Fibroblast of pulmonary artery (primary cell): ENCODE data around the gene PAQR8.

Experiments used
- DNase-seq: peaks from one replicate; pipeline ENCODE4 v3.0.0-alpha.2; 2010; ENCODE audit warnings: low read depth
- H3K4me3 ChIP-seq: replicated peaks from 2 replicates; pipeline ENCODE4 v1.5.1; 2011; ENCODE audit warnings: low read depth, mild to moderate bottlenecking, control low read depth, low read length, moderate library complexity
- TF ChIP-seq, protein P1 (sequence below): IDR thresholded peaks from 2 replicates; pipeline ENCODE4 v1.5.1; 2011; ENCODE audit warnings: mild to moderate bottlenecking, control low read depth, low read length, inconsistent platforms; ENCODE audit errors: missing control alignments

Gene PAQR8

DNA sequence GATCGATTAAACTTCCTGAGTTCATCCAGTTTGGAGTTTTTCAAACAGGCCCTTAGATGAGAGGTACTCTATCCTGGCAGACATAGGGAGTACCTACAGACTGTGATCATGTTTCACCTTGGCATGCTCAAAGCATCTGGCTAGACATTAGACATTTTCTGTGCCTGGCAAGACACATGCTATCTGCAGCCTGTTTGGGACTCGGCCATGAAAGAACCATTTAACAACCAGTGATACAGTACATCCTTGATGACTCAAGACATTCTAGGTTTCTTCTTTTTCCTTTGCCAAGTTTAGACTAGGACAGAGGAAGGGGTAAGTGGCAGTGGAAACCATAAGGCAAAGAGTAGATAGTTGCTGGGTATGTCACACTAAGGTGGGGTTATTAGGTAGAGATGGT, 15.4 kb upstream of the PAQR8 start:
- H3K4me3 ChIP-seq, result no peak overlapping the region
- TF ChIP-seq, protein P1, sequence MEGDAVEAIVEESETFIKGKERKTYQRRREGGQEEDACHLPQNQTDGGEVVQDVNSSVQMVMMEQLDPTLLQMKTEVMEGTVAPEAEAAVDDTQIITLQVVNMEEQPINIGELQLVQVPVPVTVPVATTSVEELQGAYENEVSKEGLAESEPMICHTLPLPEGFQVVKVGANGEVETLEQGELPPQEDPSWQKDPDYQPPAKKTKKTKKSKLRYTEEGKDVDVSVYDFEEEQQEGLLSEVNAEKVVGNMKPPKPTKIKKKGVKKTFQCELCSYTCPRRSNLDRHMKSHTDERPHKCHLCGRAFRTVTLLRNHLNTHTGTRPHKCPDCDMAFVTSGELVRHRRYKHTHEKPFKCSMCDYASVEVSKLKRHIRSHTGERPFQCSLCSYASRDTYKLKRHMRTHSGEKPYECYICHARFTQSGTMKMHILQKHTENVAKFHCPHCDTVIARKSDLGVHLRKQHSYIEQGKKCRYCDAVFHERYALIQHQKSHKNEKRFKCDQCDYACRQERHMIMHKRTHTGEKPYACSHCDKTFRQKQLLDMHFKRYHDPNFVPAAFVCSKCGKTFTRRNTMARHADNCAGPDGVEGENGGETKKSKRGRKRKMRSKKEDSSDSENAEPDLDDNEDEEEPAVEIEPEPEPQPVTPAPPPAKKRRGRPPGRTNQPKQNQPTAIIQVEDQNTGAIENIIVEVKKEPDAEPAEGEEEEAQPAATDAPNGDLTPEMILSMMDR, result no peak
- no peak for DNase-seq

DNA sequence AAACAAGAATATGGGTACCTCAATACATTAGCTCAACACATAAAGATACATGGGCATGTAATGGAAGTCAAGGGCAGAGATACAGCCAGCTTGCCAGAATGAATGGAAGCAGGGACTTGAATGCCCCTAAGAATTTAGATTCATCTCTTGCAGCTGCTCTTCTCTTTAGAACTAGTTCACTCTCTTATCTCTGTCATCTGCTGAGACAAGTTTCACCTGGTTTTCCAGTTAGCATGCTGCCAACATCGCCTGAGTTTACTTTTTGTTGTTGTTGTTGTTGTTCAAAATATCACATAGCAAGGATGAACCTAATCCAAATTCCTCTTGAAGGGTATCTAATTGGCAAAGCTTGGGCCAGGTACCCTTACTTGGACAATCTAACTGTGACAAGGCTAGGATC, 14.1 kb upstream of the PAQR8 start:
- H3K4me3 ChIP-seq, result no peak overlapping the region
- TF ChIP-seq, protein P1, result no peak
- no peak for DNase-seq

DNA sequence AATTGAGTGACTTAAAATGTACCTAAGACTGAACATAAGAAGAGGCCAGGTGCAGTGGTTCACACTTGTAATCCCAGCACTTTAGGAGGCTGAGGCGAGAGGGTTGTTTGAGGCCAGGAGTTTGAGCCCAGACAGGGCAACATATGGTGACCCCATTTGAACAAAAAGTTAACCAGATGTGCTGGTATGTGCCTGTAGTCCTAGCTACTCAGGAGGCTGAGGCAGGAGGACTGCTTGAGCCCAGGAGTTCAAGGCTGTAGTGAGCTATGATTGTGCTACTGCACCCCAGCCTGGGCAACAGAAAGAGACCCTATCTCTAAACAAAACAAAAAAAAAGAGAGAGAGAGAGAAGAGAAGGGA, 10.1 kb upstream of the PAQR8 start:
- DNase-seq, result no peak
- TF ChIP-seq, protein P1, result no peak
- H3K4me3 ChIP-seq, result no peak overlapping the region

DNA sequence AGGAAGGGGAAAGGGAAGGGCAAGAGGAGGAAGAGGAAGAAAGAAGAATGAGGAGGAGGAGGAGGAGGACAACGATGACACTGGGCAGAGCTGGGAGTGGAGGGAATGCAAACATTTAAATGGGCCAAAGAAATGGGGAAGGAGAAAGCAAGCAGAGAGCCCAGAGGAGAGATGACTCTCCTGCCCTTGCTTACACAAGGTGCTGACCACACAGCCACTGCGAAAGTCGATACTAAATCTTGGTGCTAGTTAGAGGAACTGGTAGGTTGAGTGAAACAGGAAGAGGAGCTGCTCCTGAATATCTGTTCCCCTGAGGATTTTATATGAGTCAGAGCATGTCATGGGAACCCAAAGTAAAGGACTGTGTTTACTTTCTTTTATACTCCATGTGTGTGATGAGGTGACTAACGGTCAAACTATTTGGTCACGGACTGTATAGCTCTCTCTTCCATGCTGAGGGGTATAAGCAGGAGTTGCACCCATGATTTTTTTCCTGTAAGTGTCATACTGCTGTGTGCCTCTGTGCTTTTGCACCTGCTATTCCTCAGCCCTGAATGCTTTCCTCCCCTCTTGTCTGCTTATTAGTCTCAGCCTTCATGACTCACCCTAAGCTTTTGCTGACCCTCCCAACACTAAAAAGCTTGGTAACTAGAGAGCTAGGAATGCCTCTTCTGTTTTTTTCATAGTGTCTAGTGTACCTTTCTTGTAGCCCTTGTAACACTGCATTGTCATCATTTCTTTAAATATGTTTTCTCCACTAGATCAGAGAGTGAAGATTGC, 9.5 kb upstream of the PAQR8 start:
- peak; percentile 93 for DNase-seq
- TF ChIP-seq, protein P1, result no peak
- H3K4me3 ChIP-seq, result peak overlapping the region; percentile 22

DNA sequence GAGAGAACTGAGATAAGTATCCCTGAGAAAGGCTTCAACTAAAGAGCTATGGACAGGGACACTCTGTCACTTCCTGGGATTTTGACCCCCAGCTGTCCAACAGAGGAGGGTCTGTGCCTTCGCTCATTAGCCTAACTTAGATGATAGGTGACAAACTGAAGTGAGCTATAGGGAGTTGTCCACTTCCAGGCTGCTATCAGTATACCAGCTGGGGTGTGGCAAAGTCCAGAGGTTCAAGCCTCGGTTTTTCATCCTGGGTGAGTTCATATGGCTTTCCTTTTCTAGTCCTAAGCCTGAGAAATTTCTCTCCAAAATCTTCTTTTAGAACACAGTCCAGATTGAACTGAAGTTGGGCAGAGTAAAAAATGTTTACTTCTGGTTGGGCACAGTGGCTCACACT, 5.9 kb upstream of the PAQR8 start:
- TF ChIP-seq, protein P1, result no peak
- no peak for DNase-seq
- H3K4me3 ChIP-seq, result no peak overlapping the region

DNA sequence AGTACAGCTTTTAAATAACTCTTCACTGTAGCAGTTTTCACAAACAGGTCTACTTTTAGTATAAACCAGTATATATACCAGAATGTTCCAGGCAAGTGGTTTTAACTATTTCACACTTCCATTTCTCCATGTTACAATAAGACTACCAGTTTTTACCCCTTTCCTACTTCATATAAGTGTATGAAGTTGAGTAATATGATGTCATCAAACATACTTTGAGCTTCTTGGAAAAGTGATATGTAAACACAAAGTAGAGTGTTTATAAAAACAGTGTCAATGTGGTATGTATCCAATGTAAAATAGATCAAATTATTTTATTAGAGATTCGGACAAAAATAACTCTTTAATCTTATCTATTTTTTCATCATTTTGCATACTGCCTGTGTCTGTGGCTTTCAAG, 2.5 kb upstream of the PAQR8 start:
- H3K4me3 ChIP-seq, result no peak overlapping the region
- TF ChIP-seq, protein P1, result no peak
- DNase-seq, result no peak

DNA sequence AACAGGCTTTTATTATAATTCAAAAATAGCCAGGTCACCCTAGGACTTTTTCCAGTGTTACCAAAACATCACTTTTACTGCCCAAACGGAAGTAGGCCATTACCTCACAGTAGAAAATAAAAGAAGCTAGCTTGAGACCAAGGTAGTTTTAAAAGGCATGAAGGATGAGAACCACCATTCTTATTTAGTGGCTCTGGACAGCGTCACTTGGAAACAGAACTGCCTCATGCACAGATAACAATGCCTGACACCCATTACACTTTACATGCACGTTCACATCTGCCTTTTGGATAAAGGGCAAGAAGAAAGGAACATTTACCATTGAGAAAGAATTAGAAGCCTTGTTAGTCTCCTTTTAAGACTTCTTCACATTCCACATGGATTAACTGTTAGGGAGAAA, 1.9 kb upstream of the PAQR8 start:
- DNase-seq, result no peak
- TF ChIP-seq, protein P1, result no peak
- no peak overlapping the region for H3K4me3 ChIP-seq
